GM06990 (cell line): ENCODE measurements around the gene TMEM98.
"Not testable (repeated sequence)": the region's sequence is repeated elsewhere in the genome, so short reads cannot be mapped to it uniquely, and the experiment has no call there.

ENCODE experiments used
- DNase-seq: peaks from one replicate; pipeline ENCODE4 v3.0.0-alpha.2; 2011; ENCODE audit not compliant: insufficient read length; ENCODE audit errors: extremely low read depth
- H3K27me3 ChIP-seq: replicated peaks from 2 replicates; pipeline ENCODE4 v1.6.0; 2011; ENCODE audit warnings: low read length; ENCODE audit not compliant: control insufficient read depth, insufficient read depth
- H3K36me3 ChIP-seq: 2 replicates; pipeline ENCODE4 v1.5.1; 2011; ENCODE audit warnings: low read length; ENCODE audit not compliant: control insufficient read depth, insufficient read depth
- H3K4me3 ChIP-seq: replicated peaks from 2 replicates; pipeline ENCODE4 v1.5.1; 2011; ENCODE audit warnings: low read depth, mild to moderate bottlenecking, control low read depth, low read length
- CTCF ChIP-seq: IDR thresholded peaks from 2 replicates; pipeline ENCODE4 v1.5.1; 2011; ENCODE audit warnings: low read length, control low read depth, mild to moderate bottlenecking, inconsistent platforms; ENCODE audit not compliant: insufficient read depth, poor library complexity, severe bottlenecking

Gene TMEM98

GRCh38 chr17:32976605-32977004 lies 48.7 kb downstream of the TMEM98 start:
- Histone ChIP-seq H3K4me3 (no peak overlapping the region), H3K27me3 (no peaks in the 10 kb centered on the region), H3K36me3 (no peaks in the 10 kb centered on the region)
- no peak for DNase-seq
- TF ChIP-seq CTCF, result no peak

GRCh38 chr17:32980230-32980629 lies 52.3 kb downstream of the TMEM98 start:
- no peak for DNase-seq
- no peaks in the 10 kb centered on the region for H3K27me3 ChIP-seq
- no peak overlapping the region for H3K4me3 ChIP-seq
- H3K36me3 ChIP-seq, result no peaks in the 10 kb centered on the region
- no peak for TF ChIP-seq CTCF

- not testable (repeated sequence) for H3K36me3 ChIP-seq, DNase-seq, H3K4me3 ChIP-seq, H3K27me3 ChIP-seq
Observed at GRCh38 chr17:32981611-32982010, 53.7 kb downstream of the TMEM98 start.

GRCh38 chr17:32985050-32985756 lies 57.2 kb downstream of the TMEM98 start:
- no peaks in the 10 kb centered on the region for H3K27me3 ChIP-seq
- DNase-seq, result no peak
- H3K4me3 ChIP-seq, result no peak overlapping the region
- no peaks in the 10 kb centered on the region for H3K36me3 ChIP-seq
- no peak for TF ChIP-seq CTCF

- not testable (repeated sequence) for H3K27me3 ChIP-seq, H3K36me3 ChIP-seq, DNase-seq, H3K4me3 ChIP-seq
Observed at GRCh38 chr17:32987453-32987805, 59.5 kb downstream of the TMEM98 start.

GRCh38 chr17:32987868-32988267 lies 59.9 kb downstream of the TMEM98 start:
- not testable (repeated sequence) for H3K36me3 ChIP-seq, DNase-seq, H3K27me3 ChIP-seq, H3K4me3 ChIP-seq

- Histone ChIP-seq H3K4me3 (no peak overlapping the region), H3K36me3 (no peaks in the 10 kb centered on the region), H3K27me3 (no peaks in the 10 kb centered on the region)
- no peak for TF ChIP-seq CTCF
- no peak for DNase-seq
Observed at GRCh38 chr17:32988481-32989101, 60.6 kb downstream of the TMEM98 start.
